SU-DHL-6 (cell line): ENCODE measurements around the gene FHOD3.

Experiments
- H2AFZ ChIP-seq: fragments of 200-600 bp; sonication (generic); 2 replicates; pipeline ENCODE4 v1.6.1; 2014; ENCODE audit warnings: low read depth, mild to moderate bottlenecking, moderate library complexity, mixed read lengths, antibody characterized with exemption, low read length; ENCODE audit not compliant: severe bottlenecking
- H3F3A ChIP-seq: fragments of 200-600 bp; shearing (Covaris generic); 2 replicates; pipeline ENCODE4 v1.6.0; 2016; ENCODE audit warnings: antibody characterized with exemption, mild to moderate bottlenecking; ENCODE audit not compliant: insufficient read depth
- H3K27ac ChIP-seq: fragments of 200-600 bp; sonication (generic); 2 replicates; pipeline ENCODE4 v1.5.1; 2016; ENCODE audit warnings: low read depth, mild to moderate bottlenecking, low read length, moderate library complexity, mixed read lengths
- H3K27me3 ChIP-seq: fragments of 200-600 bp; sonication (generic), shearing (Covaris generic); 2 replicates; pipeline ENCODE4 v1.6.0; 2014; ENCODE audit warnings: mild to moderate bottlenecking, low read length
- H3K36me3 ChIP-seq: fragments of 200-600 bp; sonication (generic); 2 replicates; pipeline ENCODE4 v1.6.1; 2014; ENCODE audit warnings: mild to moderate bottlenecking, low read length, mixed read lengths
- H3K4me2 ChIP-seq: fragments of 300-600, 200-600 bp; shearing (Covaris generic), sonication (generic); 2 replicates; pipeline ENCODE4 v1.6.0; 2014; ENCODE audit warnings: low read length, low read depth, mild to moderate bottlenecking; ENCODE audit not compliant: poor library complexity, severe bottlenecking
- H3K4me3 ChIP-seq: fragments of 200-600 bp; sonication (generic); 2 replicates; pipeline ENCODE4 v1.5.1; 2014; ENCODE audit warnings: antibody characterized with exemption, low read length, mild to moderate bottlenecking, mixed read lengths; ENCODE audit not compliant: insufficient read depth, poor library complexity, severe bottlenecking
- H3K79me2 ChIP-seq: fragments of 200-600 bp; sonication (generic); 2 replicates; pipeline ENCODE4 v1.6.1; 2014; ENCODE audit warnings: mild to moderate bottlenecking, low read length, moderate library complexity; ENCODE audit not compliant: insufficient read depth
- H3K9ac ChIP-seq: fragments of 200-600 bp; sonication (generic); 2 replicates; pipeline ENCODE4 v1.7.0; 2014; ENCODE audit warnings: mild to moderate bottlenecking, low read length
- H3K9me2 ChIP-seq: fragments of 200-600 bp; sonication (generic); replicated peaks from 2 replicates; pipeline ENCODE4 v1.6.1; 2014; ENCODE audit warnings: low read length; ENCODE audit not compliant: insufficient read depth
- H3K9me3 ChIP-seq: fragments of 200-600 bp; sonication (generic); 2 replicates; pipeline ENCODE4 v1.6.1; 2014; ENCODE audit warnings: low read length, mixed read lengths; ENCODE audit not compliant: insufficient read depth
- H4K20me1 ChIP-seq: fragments of 200-600 bp; sonication (generic); 2 replicates; pipeline ENCODE4 v1.6.1; 2014; ENCODE audit warnings: low read depth, mild to moderate bottlenecking, antibody characterized with exemption, low read length, moderate library complexity, mixed read lengths
- EZH2phosphoT487 ChIP-seq: fragments of 200-600 bp; sonication (generic), shearing (Covaris generic); conservative IDR thresholded peaks from 2 replicates; pipeline ENCODE4 v1.6.1; 2018; ENCODE audit warnings: mild to moderate bottlenecking, antibody characterized with exemption, low read length, moderate library complexity, mixed read lengths
- TF ChIP-seq, protein P1 (sequence below): fragments of 200-600 bp; sonication (generic); IDR thresholded peaks from one replicate; pipeline ENCODE4 v1.5.1; 2017; ENCODE audit warnings: antibody characterized with exemption, mild to moderate bottlenecking, low read length, moderate library complexity; ENCODE audit not compliant: insufficient read depth, poor library complexity, severe bottlenecking

The FHOD3 gene

DNA sequence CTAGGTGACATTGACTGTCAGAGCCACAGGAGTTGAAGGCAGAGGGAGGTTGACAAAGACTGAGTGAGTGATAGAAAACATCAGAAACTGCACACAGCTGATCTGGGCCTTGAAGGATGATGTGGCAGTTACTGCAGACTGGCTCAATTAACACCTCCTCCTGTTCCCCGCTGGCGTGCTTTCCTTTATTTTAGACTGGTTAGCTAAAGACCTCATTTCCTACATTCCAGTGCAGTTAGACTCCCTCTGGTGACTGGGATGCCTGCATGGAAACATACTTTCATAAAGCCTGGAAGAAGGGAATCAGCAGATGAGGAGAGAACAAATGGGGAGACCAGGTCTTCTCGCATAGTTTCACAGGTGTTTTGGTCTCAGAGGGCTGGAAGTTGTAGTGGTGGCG is 524.2 kb downstream of the FHOD3 start:
- Histone ChIP-seq H4K20me1 (no peaks in the 10 kb centered on the region), H3K4me2 (no peak overlapping the region), H3K9me2 (no peaks in the 10 kb centered on the region), H3K9me3 (no peaks in the 10 kb centered on the region), H3F3A (no peaks in the 10 kb centered on the region), H3K27me3 (no peaks in the 10 kb centered on the region), H3K27ac (no peak overlapping the region), H3K4me3 (no peak overlapping the region), H3K9ac (no peak overlapping the region), H3K36me3 (no peaks in the 10 kb centered on the region), H3K79me2 (peaks cover 25% of the 10 kb centered on the region; the same call in 1 of the 2 replicates), H2AFZ (no peak overlapping the region)
- TF ChIP-seq, protein P1, sequence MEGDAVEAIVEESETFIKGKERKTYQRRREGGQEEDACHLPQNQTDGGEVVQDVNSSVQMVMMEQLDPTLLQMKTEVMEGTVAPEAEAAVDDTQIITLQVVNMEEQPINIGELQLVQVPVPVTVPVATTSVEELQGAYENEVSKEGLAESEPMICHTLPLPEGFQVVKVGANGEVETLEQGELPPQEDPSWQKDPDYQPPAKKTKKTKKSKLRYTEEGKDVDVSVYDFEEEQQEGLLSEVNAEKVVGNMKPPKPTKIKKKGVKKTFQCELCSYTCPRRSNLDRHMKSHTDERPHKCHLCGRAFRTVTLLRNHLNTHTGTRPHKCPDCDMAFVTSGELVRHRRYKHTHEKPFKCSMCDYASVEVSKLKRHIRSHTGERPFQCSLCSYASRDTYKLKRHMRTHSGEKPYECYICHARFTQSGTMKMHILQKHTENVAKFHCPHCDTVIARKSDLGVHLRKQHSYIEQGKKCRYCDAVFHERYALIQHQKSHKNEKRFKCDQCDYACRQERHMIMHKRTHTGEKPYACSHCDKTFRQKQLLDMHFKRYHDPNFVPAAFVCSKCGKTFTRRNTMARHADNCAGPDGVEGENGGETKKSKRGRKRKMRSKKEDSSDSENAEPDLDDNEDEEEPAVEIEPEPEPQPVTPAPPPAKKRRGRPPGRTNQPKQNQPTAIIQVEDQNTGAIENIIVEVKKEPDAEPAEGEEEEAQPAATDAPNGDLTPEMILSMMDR: no peak
- no peak for TF ChIP-seq EZH2phosphoT487

DNA sequence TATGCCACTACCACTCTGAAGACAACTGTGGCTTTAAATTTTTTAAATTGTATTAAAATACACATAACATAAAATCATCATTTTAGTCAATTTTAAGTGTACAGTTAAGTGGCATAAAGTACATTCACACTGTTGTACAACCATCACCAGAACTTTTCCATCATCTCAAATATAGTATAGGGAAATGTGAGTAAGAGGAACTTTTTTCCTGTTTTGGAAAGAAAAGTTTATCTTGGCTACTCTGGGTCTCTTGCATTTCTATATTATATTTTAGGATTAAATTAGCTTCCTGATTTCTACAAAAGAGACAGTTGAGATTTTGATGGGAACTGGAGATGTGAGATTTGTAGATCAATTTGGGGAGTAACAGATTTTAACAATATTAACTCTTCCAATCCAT is 528.0 kb downstream of the FHOD3 start:
- no peaks in the 10 kb centered on the region for H3K27me3 ChIP-seq
- no peak overlapping the region for H2AFZ ChIP-seq
- no peak overlapping the region for H3K27ac ChIP-seq
- H3K4me3 ChIP-seq: no peak overlapping the region
- H4K20me1 ChIP-seq: no peaks in the 10 kb centered on the region
- H3K36me3 ChIP-seq: no peaks in the 10 kb centered on the region
- H3F3A ChIP-seq: peaks cover 11% of the 10 kb centered on the region
- H3K4me2 ChIP-seq: no peak overlapping the region
- no peaks in the 10 kb centered on the region for H3K9me2 ChIP-seq
- TF ChIP-seq, protein P1: no peak
- H3K79me2 ChIP-seq: peaks cover 40% of the 10 kb centered on the region
- H3K9me3 ChIP-seq: no peaks in the 10 kb centered on the region
- no peak overlapping the region for H3K9ac ChIP-seq

DNA sequence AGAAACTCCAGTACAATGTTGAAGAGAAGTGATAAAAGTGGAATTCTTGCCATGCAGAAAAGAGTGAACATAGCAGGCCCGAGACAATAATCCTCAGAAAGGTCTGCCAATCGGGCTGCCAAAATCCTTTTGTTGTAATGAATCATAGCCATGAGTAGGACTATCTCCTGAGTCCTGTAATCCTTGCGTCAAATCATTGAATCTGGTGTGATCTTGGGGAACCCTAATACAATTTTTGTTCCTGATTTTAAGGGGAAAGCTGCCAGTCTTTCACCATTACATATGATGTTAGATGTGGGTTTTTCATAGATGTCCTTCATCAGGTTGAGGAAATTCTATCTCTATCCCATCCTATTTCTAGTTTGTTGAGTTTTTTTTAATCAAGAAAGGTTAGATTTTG is 529.0 kb downstream of the FHOD3 start:
- no peak overlapping the region for H2AFZ ChIP-seq
- H3K4me3 ChIP-seq: no peak overlapping the region
- no peak overlapping the region for H3K27ac ChIP-seq
- no peak overlapping the region for H3K9ac ChIP-seq
- no peaks in the 10 kb centered on the region for H3K9me2 ChIP-seq
- no peaks in the 10 kb centered on the region for H4K20me1 ChIP-seq
- H3F3A ChIP-seq: peaks cover 11% of the 10 kb centered on the region
- peaks cover 32% of the 10 kb centered on the region for H3K79me2 ChIP-seq
- peak overlapping the region; percentile 64 for H3K4me2 ChIP-seq
- TF ChIP-seq, protein P1: no peak
- no peak for TF ChIP-seq EZH2phosphoT487
- no peaks in the 10 kb centered on the region for H3K36me3 ChIP-seq
- no peaks in the 10 kb centered on the region for H3K9me3 ChIP-seq
- no peaks in the 10 kb centered on the region for H3K27me3 ChIP-seq
